ENCODE data around the gene TERT. TPM values are rescaled to one million over a fixed set of nuclear protein-coding genes. Genes with fewer than 3 reads are reported as not detected.

TERT gene
- polyA plus RNA-seq, 4 donors = 0.20 to 0.56 (median 0.39) TPM

DNA sequence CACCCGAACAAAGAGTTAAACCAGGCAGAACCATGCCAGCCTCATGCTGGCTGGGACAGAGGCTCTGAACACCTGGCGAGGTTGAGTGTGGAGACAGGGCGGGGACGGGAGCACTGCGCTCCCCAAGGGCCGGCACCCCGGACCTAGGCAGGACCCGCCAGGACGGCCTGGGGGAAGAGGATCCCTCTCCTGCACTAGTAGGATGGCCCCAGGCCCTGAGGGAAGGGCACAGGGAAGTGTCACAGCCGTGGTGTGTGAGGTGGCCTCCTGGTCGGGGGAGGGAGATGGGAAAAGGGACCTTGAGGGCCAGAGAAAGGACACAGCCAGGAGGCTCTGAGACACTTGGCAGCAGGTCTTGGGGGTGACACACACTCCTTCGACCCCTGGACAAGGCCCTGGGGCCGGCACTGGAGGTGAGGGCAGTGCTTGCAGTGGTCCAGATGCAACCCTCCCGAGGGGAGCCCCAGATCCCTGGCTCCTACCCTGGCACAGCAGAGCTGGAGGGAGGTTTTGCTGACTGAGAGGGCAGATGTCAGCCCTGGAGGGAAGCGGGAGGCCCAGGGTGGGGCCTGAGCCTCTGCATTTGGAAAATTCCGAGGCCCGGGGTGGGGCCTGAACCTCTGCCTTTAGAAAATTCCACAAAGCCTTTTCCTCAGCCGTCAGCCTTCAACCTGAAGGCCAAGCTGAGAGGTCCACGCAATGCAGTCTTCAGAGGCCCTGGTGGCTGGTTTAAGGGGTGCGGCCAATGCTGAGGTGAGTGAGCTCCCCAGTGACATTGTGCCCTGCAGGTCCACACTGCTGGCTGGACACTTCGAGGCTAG lies 24.8 kb upstream of the TERT start:
- DNase-seq (ENCODE audit: low read depth in 4 of 4, low spot score in 2 of 4) = no peak

DNA sequence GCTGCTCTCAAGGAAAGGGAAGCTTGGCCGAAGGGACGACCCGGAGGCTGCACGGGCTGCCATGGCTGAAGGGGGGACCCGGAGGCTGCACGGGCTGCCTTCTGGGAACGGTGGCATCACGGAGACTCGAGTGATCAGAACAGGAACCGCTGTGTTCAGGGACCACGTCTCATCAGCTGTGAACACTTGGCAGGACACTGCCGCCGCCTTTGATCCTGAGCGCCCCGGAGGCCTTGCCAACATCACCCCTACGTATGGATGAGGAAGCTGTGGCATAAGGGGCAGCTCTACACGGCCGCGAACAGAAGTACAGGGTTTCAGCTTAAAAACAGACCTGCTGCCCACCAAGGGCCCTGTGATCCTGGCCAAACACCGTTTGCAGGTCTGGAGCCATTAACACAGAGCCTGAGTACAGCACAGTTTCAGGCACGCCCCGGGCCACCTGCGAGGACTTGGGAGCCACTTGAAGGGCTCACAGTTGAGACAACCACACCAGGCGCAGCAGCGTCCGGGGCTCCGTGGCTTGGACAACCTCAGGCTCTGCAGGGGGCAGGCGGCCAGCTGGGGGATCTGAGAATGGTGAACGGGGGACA lies 23.9 kb upstream of the TERT start:
- DNase-seq (ENCODE audit: low read depth in 4 of 4, low spot score in 2 of 4) = no peak

DNA sequence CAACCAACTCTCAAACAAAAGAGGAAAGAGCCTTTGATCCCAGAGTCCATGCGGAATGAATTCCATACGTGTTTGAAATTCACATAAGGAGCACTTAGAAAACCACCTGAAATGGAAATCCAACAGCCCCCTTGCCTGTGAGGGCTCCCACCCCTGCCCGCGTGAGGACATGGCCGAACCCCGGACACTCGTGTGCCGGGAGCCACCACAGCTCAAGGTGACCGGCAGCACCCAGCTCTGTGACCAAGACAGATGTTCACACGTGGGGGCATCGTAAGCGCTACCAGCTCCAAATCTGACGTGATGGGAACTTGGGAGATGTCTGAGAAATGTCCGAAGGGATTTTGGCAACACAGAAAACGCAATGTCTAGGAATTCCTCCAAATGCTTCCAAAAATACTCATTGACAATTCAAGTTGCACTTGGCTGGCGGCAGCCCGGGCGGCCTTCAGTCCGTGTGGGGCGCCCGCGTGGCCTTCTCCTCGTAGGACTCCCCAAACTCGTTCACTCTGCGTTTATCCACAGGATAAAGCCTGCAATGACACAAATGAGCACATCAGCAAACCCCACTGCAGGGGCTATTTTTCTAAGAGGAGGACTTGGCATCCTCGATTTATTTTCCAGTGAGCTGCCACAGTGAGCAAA lies 23.2 kb upstream of the TERT start:
- no peak for DNase-seq (ENCODE audit: low read depth in 4 of 4, low spot score in 2 of 4)

- no peak for DNase-seq (ENCODE audit: low read depth in 4 of 4, low spot score in 2 of 4)
Observed at GRCh38 chr5:1316588-1317340, 21.9 kb upstream of the TERT start.

DNA sequence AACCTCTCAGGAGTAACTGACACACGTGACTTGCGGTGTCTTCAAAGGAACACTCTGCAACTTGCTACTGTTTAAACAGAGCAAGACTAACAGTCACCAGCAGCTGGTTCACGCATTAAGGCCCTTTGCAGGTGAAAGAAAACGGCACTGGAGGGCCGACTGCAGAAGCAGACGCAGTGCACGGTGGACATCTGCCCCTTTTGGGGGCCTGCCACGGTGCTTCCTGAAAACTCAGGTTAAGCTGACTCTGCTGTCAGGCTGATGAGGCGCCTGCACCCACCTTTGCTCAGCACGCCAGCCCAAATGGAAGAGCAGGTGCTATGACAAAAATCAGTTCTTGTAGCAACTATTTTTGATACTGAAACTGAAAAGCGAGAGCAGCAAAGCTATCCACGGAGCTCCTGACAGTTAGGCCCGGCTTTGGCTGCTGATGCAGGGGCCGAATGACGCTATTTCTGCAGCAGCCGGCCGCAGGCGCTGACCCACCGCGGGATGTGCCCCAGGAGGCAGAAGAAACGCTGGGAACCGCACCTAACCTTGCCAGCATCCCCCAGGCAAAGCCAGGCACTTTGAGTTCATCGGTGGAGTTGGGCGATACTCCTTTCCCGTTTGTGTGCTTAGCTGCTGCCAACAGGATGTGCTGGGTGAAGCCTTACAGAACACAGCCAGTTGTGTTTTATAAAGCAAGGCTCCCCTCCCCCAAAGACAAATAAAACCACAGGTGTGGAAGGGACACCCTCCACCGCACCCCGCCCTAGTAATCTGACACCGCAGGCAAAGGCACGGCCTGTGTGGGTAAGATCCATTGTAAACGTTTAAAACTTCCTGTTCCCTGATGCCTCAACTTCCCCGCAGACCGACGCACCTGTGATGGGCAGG lies 21.1 kb upstream of the TERT start:
- peak in 1 of 4 donors; percentile 55 for DNase-seq (ENCODE audit: low read depth in 4 of 4, low spot score in 2 of 4)

DNA sequence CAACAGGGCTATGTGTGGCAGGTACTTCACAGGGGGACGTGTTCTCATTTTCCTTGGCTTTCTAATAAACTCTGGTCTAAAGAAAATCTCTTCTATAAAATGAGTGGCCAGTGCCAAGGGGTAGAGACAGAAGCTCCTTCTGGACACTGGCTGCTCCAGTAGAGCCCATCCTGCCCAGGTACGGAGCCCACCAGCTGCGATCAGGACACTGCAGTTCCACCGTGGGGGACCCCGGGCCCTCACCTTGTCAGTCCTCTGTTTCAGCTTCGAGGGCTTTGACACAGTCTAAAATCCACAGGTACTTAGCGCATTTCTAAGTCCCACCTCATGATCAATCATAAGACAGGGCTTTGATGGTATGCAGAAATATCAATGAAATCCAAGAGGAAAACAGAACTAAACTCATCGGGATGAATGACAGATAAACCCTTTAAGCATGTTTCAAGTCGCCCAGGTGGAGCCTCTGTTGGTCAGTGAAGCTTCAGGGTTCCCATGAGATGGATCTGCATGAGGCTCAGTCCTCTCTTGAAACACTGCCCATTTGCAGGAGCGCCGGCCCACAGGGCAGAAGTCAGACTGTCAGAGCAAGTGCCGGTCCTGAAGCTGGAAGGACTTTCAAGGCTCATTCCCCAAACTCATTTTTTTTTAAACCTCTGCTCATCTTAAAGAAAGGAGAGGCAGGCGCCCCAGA lies 20.3 kb upstream of the TERT start:
- DNase-seq (ENCODE audit: low read depth in 4 of 4, low spot score in 2 of 4) = no peak

- DNase-seq (ENCODE audit: low read depth in 4 of 4, low spot score in 2 of 4) = no peak
Observed at GRCh38 chr5:1314564-1314982, 19.7 kb upstream of the TERT start.

GRCh38 chr5:1312993-1313833 lies 18.3 kb upstream of the TERT start:
- no peak for DNase-seq (ENCODE audit: low read depth in 4 of 4, low spot score in 2 of 4)

- DNase-seq (ENCODE audit: low read depth in 4 of 4, low spot score in 2 of 4) = no peak
Observed at GRCh38 chr5:1312206-1312605, 17.3 kb upstream of the TERT start.

GRCh38 chr5:1311439-1312055 lies 16.7 kb upstream of the TERT start:
- no peak for DNase-seq (ENCODE audit: low read depth in 4 of 4, low spot score in 2 of 4)

DNA sequence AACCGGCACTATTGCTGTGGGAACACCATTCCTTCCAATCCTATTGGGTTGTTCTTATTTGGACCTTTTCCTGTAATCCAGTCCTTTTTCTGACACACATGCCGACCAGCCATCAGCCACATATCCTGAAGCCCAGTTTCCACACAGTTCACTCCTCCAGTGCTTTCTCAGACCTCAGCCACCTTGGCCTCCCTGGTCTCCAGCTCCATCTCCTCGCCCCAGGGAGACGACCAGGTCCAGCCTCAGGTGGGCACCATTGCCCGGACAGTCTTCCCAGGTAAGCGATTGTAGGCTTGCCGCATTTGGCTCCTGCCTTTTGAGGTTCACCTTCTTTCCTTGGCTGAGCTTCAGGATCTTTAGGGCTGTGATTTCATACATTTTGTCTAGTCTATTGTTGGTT lies 15.2 kb upstream of the TERT start:
- DNase-seq (ENCODE audit: low read depth in 4 of 4, low spot score in 2 of 4) = no peak

DNA sequence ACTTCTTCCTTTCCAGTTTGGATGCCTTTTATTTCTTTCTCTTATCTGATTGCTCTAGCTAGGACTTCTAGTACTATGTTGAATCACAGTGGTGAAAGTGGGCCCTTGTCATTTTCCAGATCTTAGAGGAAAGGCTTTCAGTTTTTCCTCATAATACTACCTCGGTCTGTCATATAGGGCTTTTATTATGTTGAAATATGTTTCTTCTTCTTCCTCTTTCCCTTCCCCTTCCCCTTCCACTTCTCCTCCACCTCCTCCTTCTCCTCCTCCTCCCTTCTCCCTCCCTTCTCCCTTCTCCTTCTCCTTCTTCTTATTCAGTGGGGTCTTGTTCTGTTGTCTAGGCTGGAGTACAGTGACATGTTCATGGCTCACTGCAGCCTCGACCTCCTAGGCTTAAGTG lies 9.2 kb upstream of the TERT start:
- no peak for DNase-seq (ENCODE audit: low read depth in 4 of 4, low spot score in 2 of 4)

GRCh38 chr5:1302258-1302657 lies 7.4 kb upstream of the TERT start:
- no peak for DNase-seq (ENCODE audit: low read depth in 4 of 4, low spot score in 2 of 4)

GRCh38 chr5:1300581-1301083 lies 5.8 kb upstream of the TERT start:
- DNase-seq (ENCODE audit: low read depth in 4 of 4, low spot score in 2 of 4) = no peak

DNA sequence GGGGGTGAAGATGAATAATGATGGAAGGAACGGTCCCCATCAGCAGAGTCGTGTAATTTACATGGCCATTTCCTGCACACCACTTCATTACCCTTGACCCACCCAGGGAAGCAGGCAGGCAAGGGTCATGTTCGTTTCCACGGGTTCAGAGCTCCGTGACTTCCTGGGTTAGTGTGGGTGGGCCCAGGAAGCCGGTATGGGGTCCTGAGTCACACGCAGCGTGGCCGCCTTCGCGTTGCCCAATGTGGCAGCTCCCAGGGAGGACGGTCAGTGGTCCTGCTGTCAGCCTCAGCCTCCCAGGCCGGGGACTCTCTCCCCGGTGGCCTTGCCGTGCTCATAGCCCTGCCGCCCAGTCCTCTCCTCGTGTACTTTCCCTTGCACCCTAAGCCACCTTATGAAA lies 5.1 kb upstream of the TERT start:
- no peak for DNase-seq (ENCODE audit: low read depth in 4 of 4, low spot score in 2 of 4)

GRCh38 chr5:1299511-1299850 lies 4.6 kb upstream of the TERT start:
- no peak for DNase-seq (ENCODE audit: low read depth in 4 of 4, low spot score in 2 of 4)

- no peak for DNase-seq (ENCODE audit: low read depth in 4 of 4, low spot score in 2 of 4)
Observed at GRCh38 chr5:1298723-1299510, 4.0 kb upstream of the TERT start.

Measured in left renal cortex interstitium (tissue), 4 donors.